NCI-H1417 treated with DMSO at 0.1 percent for 48 hours (cell line): ENCODE measurements around the gene BEST2.
A peak's percentile ranks its signal among the peaks of the same experiment; 100 is the strongest.

ENCODE experiments used
- DNase-seq: peaks from one replicate; lab custom pipeline; 2025; lab: John Stamatoyannopoulos, UW

BEST2 gene

GRCh38 chr19:12769689-12770088 lies 18.1 kb downstream of the BEST2 start:
- no peak for DNase-seq

- no peak for DNase-seq
Measured at GRCh38 chr19:12770922-12771321, 19.3 kb downstream of the BEST2 start.

GRCh38 chr19:12772323-12772722 lies 20.7 kb downstream of the BEST2 start:
- DNase-seq: no peak

- DNase-seq: no peak
Measured at GRCh38 chr19:12773571-12773970, 22.0 kb downstream of the BEST2 start.

GRCh38 chr19:12774588-12775555 lies 23.3 kb downstream of the BEST2 start, which contains the start of gene HOOK2:
Gene HOOK2 (minus strand): TSS chr19:12775552. CDS start chr19:12775449, 103 bp downstream.
- peak; percentile 32 for DNase-seq

GRCh38 chr19:12777217-12778016 lies 25.8 kb downstream of the BEST2 start:
- DNase-seq: peak; percentile 29

- DNase-seq: no peak
Measured at GRCh38 chr19:12778017-12778904, 26.7 kb downstream of the BEST2 start.

GRCh38 chr19:12778905-12779161 lies 27.2 kb downstream of the BEST2 start:
- DNase-seq: no peak

- DNase-seq: no peak
Measured at GRCh38 chr19:12779162-12779993, 27.8 kb downstream of the BEST2 start.

GRCh38 chr19:12782174-12782423 lies 30.5 kb downstream of the BEST2 start:
- no peak for DNase-seq

GRCh38 chr19:12782424-12783290 lies 31.1 kb downstream of the BEST2 start:
- DNase-seq: peak; percentile 54

GRCh38 chr19:12783291-12783848 lies 31.8 kb downstream of the BEST2 start:
- DNase-seq: no peak

- no peak for DNase-seq
Measured at GRCh38 chr19:12783849-12784393, 32.3 kb downstream of the BEST2 start.

- no peak for DNase-seq
Measured at GRCh38 chr19:12784394-12784870, 32.8 kb downstream of the BEST2 start.

- DNase-seq: no peak
Measured at GRCh38 chr19:12784871-12785430, 33.4 kb downstream of the BEST2 start.

GRCh38 chr19:12785431-12786031 lies 33.9 kb downstream of the BEST2 start:
- DNase-seq: no peak

- DNase-seq: no peak
Measured at GRCh38 chr19:12786141-12786870, 34.7 kb downstream of the BEST2 start.

- no peak for DNase-seq
Measured at GRCh38 chr19:12786952-12787351, 35.4 kb downstream of the BEST2 start.
